ENCODE results near the gene IL3RA. TPM values are rescaled to one million over a fixed set of nuclear protein-coding genes. Genes with fewer than 3 reads are reported as not detected.
"Not testable (repeated sequence)": the region's sequence is repeated elsewhere in the genome, so short reads cannot be mapped to it uniquely, and the experiment has no call there.

IL3RA gene
- total RNA-seq, 1 donor from 2014 or later = 6.8 TPM

DNA sequence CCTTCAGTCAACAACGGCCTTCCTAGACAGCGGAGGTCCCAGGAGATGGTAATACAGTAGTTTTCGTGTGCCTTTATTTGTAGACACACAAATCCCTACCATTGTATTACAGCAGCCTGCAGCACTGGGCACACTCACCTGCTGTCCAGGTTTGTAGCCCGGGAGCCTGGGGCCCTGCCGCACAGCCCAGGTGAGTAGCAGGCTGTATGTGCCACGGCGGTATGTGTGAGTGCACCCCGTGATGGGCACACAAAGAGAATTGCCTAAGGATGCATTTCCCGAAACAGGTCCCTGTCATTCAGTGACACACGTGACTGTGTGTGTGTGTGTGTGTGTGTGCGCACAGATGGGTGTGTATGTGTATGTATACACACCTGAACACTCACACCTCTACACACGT lies 63.5 kb downstream of the IL3RA start:
- H3K36me3 Mint-ChIP-seq (ENCODE audit: low read depth) = peaks cover 19% of the 10 kb centered on the region
- H3K4me1 Mint-ChIP-seq (ENCODE audit: low read depth) = peaks cover 9% of the 10 kb centered on the region
- intact Hi-C loops (cut with micrococcal nuclease) = no loop called here
- no peaks in the 10 kb centered on the region for H3K9me3 Mint-ChIP-seq
- DNase-seq (ENCODE audit: low spot score) = no peak
- H3K27me3 Mint-ChIP-seq (ENCODE audit: low read depth) = no peaks in the 10 kb centered on the region
- H3K4me3 Mint-ChIP-seq (ENCODE audit: low read depth) = no peak overlapping the region
- no peak overlapping the region for H3K27ac Mint-ChIP-seq

DNA sequence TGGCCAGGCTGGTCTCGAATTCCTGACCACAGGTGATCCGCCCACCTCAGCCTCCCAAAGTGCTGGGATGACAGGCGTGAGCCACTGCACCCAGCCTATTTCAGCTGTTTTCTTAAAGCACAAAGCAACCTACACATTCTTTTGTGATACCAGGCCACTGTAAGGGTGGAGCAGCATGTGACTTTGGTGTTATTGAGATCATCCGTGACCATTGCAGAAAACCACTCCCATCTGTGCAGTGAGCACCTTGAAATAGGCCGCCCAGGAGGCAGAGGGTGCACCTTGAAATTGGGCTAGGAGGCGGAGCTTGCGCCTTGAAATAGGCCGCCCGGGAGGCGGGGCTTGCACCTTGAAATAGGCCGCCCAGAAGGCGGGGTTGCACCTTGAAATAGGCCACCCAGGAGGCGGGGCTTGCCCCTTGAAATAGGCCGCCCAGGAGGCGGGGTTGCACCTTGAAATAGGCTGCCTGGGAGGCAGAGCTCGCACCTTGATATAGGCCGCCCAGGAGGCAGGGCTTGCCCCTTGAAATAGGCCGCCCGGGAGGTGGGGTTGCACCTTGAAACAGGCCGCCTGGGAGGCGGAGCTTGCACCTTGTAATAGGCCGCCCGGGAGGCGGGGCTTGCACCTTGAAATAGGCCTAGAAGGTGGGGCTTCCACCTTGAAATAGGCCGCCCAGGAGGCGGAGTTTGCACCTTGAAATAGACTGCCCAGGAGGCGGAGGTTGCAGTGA lies 64.3 kb downstream of the IL3RA start:
- Mint-ChIP-seq H3K9me3 (no peaks in the 10 kb centered on the region), H3K27me3 (ENCODE audit: low read depth) (no peaks in the 10 kb centered on the region), H3K27ac (no peak overlapping the region), H3K4me3 (ENCODE audit: low read depth) (no peak overlapping the region), H3K4me1 (ENCODE audit: low read depth) (peaks cover 2% of the 10 kb centered on the region), H3K36me3 (ENCODE audit: low read depth) (peaks cover 12% of the 10 kb centered on the region)
- no peak for DNase-seq (ENCODE audit: low spot score)
- intact Hi-C loops (cut with micrococcal nuclease) = no loop called here

- no peak overlapping the region for H3K27ac Mint-ChIP-seq
- H3K4me3 Mint-ChIP-seq (ENCODE audit: low read depth) = no peak overlapping the region
- peaks cover 6% of the 10 kb centered on the region for H3K36me3 Mint-ChIP-seq (ENCODE audit: low read depth)
- H3K9me3 Mint-ChIP-seq = no peaks in the 10 kb centered on the region
- intact Hi-C loops (cut with micrococcal nuclease) = no loop called here
- H3K27me3 Mint-ChIP-seq (ENCODE audit: low read depth) = no peaks in the 10 kb centered on the region
- no peaks in the 10 kb centered on the region for H3K4me1 Mint-ChIP-seq (ENCODE audit: low read depth)
- no peak for DNase-seq (ENCODE audit: low spot score)
Observed at GRCh38 chrX:1401611-1402430, 65.2 kb downstream of the IL3RA start.

GRCh38 chrX:1403228-1403627 lies 66.6 kb downstream of the IL3RA start:
- H3K9me3 Mint-ChIP-seq = no peaks in the 10 kb centered on the region
- no peaks in the 10 kb centered on the region for H3K4me1 Mint-ChIP-seq (ENCODE audit: low read depth)
- H3K4me3 Mint-ChIP-seq (ENCODE audit: low read depth) = no peak overlapping the region
- H3K27ac Mint-ChIP-seq = no peak overlapping the region
- intact Hi-C loops (cut with micrococcal nuclease) = no loop called here
- DNase-seq (ENCODE audit: low spot score) = no peak
- H3K27me3 Mint-ChIP-seq (ENCODE audit: low read depth) = no peaks in the 10 kb centered on the region
- peaks cover 4% of the 10 kb centered on the region for H3K36me3 Mint-ChIP-seq (ENCODE audit: low read depth)

- H3K4me1 Mint-ChIP-seq (ENCODE audit: low read depth); DNase-seq (ENCODE audit: low spot score); H3K36me3 Mint-ChIP-seq (ENCODE audit: low read depth); H3K27me3 Mint-ChIP-seq (ENCODE audit: low read depth); H3K4me3 Mint-ChIP-seq (ENCODE audit: low read depth); H3K27ac Mint-ChIP-seq; intact Hi-C loops (cut with micrococcal nuclease); H3K9me3 Mint-ChIP-seq: not testable (repeated sequence)
Observed at GRCh38 chrX:1403867-1404266, 67.3 kb downstream of the IL3RA start.

DNA sequence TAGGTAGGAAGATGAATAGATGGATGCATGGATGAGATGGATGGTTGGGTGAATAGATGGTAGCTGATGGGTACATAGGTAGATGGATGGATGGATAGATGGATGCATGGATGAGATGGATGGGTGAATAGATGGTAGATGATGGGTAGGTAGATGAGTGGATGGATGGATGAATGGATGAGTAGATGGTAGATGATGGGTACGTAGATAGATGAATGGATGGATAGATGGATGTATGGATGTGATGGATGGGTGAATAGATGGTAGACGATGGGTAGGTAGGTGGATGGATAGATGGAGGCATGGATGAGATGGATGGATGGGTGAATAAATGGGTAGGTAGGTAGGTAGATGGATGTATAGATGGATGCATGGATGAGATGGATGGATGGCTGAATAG lies 69.2 kb downstream of the IL3RA start:
- H3K9me3 Mint-ChIP-seq; H3K4me3 Mint-ChIP-seq (ENCODE audit: low read depth); DNase-seq (ENCODE audit: low spot score); H3K4me1 Mint-ChIP-seq (ENCODE audit: low read depth); H3K27ac Mint-ChIP-seq; intact Hi-C loops (cut with micrococcal nuclease); H3K36me3 Mint-ChIP-seq (ENCODE audit: low read depth); H3K27me3 Mint-ChIP-seq (ENCODE audit: low read depth): not testable (repeated sequence)

GRCh38 chrX:1407035-1407434 lies 70.5 kb downstream of the IL3RA start:
- DNase-seq (ENCODE audit: low spot score) = no peak
- Mint-ChIP-seq H3K4me1 (ENCODE audit: low read depth) (no peaks in the 10 kb centered on the region), H3K9me3 (no peaks in the 10 kb centered on the region), H3K27me3 (ENCODE audit: low read depth) (no peaks in the 10 kb centered on the region), H3K36me3 (ENCODE audit: low read depth) (peaks cover 9% of the 10 kb centered on the region), H3K4me3 (ENCODE audit: low read depth) (no peak overlapping the region), H3K27ac (no peak overlapping the region)
- intact Hi-C loops (cut with micrococcal nuclease) = no loop called here

DNA sequence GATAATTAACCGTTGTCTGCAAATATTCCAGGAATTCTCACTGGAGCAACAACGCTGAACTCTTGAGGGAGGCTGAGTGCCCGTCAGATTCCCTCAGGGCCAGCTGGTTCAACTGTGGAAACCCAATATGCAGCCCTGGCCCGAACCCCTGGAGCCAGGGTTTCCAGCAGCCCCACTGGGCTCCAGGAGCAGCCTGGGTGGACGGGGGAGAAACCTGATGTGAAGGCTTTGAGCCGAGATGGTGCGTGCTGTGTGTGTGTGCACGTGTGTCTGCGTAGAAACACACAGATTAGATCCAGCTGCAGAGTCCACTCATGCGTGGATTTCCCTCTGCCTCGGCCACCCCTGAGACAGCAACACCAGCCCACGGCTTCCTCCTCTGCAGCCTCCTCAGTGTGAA lies 74.7 kb downstream of the IL3RA start:
- Mint-ChIP-seq H3K27me3 (ENCODE audit: low read depth) (no peaks in the 10 kb centered on the region), H3K9me3 (no peaks in the 10 kb centered on the region), H3K4me3 (ENCODE audit: low read depth) (no peak overlapping the region), H3K4me1 (ENCODE audit: low read depth) (no peaks in the 10 kb centered on the region), H3K36me3 (ENCODE audit: low read depth) (peaks cover 29% of the 10 kb centered on the region), H3K27ac (no peak overlapping the region)
- intact Hi-C loops (cut with micrococcal nuclease) = no loop called here
- DNase-seq (ENCODE audit: low spot score) = no peak

DNA sequence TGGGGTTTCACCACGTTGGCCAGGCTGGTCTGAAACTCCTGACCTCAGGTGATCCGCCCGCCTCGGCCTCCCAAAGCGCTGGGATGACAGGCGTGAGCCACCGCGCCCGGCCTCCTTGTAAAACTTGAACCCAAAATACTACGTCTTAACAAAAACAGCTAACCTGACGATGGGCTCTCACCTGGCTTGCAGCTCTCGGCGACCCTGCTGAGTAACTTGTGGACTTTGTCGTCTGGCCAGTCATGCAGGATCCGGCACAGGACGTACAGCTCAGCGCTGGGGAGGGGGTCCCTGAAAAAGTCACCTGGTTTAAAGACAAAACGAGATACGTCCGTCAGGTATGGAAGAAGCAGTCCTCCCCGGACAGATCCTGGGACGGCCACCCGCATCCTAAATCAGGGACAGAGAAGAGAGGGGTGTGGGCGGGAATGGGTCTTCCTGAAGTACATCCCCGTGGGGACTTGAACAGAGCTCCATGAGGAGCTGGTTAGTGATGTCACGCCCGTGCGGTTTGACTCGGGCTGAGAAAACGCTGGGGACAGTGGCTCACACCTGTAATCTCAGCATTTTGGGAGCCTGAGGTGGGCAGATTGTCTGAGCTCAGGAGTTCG lies 76.1 kb downstream of the IL3RA start:
- DNase-seq (ENCODE audit: low spot score) = no peak
- Mint-ChIP-seq H3K4me3 (ENCODE audit: low read depth) (no peak overlapping the region), H3K36me3 (ENCODE audit: low read depth) (peaks cover 29% of the 10 kb centered on the region), H3K27ac (no peak overlapping the region), H3K4me1 (ENCODE audit: low read depth) (no peaks in the 10 kb centered on the region), H3K9me3 (no peaks in the 10 kb centered on the region), H3K27me3 (ENCODE audit: low read depth) (no peaks in the 10 kb centered on the region)
- intact Hi-C loops (cut with micrococcal nuclease) = no loop called here

- no peaks in the 10 kb centered on the region for H3K27me3 Mint-ChIP-seq (ENCODE audit: low read depth)
- H3K36me3 Mint-ChIP-seq (ENCODE audit: low read depth) = peaks cover 42% of the 10 kb centered on the region
- intact Hi-C loops (cut with micrococcal nuclease) = no loop called here
- no peak overlapping the region for H3K27ac Mint-ChIP-seq
- H3K4me3 Mint-ChIP-seq (ENCODE audit: low read depth) = no peak overlapping the region
- DNase-seq (ENCODE audit: low spot score) = no peak
- H3K9me3 Mint-ChIP-seq = no peaks in the 10 kb centered on the region
- no peaks in the 10 kb centered on the region for H3K4me1 Mint-ChIP-seq (ENCODE audit: low read depth)
Observed at GRCh38 chrX:1416327-1416784, 79.8 kb downstream of the IL3RA start.

DNA sequence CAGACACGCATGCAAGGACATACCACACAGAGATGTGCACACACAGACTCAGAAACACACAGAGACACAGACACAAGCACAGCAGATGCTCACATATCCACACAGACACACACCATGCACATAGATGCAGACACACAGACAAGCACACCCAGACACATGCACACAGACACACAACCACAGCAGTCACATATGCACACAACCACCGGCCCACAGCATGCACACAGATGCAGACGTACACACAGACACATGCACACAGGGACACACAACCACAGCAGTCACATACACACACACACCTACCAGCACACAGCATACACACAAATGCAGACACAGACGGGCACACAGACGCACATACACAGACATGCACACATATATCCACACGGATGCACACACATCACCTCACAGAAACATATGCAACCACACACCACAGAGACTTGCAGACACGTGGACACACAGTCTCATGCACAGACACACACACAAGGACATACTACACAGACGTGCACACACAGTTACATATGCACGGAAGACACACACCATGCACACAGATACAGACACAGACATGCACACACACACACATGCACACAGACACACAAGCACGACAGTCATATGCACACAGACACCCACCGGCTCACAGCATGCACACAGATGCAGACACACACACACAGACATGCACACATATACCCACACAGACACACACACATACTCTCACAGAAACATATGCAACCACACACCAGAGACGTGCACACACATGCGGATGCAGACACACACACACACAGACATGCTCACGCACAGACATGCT lies 80.6 kb downstream of the IL3RA start:
- DNase-seq (ENCODE audit: low spot score) = no peak
- Mint-ChIP-seq H3K27ac (no peak overlapping the region), H3K4me3 (ENCODE audit: low read depth) (no peak overlapping the region), H3K27me3 (ENCODE audit: low read depth) (no peaks in the 10 kb centered on the region), H3K9me3 (peaks cover 8% of the 10 kb centered on the region), H3K36me3 (ENCODE audit: low read depth) (peaks cover 46% of the 10 kb centered on the region), H3K4me1 (ENCODE audit: low read depth) (no peaks in the 10 kb centered on the region)
- intact Hi-C loops (cut with micrococcal nuclease) = no loop called here

- H3K9me3 Mint-ChIP-seq = peaks cover 14% of the 10 kb centered on the region
- no peaks in the 10 kb centered on the region for H3K4me1 Mint-ChIP-seq (ENCODE audit: low read depth)
- no peaks in the 10 kb centered on the region for H3K27me3 Mint-ChIP-seq (ENCODE audit: low read depth)
- no peak overlapping the region for H3K27ac Mint-ChIP-seq
- no peak for DNase-seq (ENCODE audit: low spot score)
- H3K36me3 Mint-ChIP-seq (ENCODE audit: low read depth) = peaks cover 47% of the 10 kb centered on the region
- no peak overlapping the region for H3K4me3 Mint-ChIP-seq (ENCODE audit: low read depth)
- intact Hi-C loops (cut with micrococcal nuclease) = no loop called here
Observed at GRCh38 chrX:1417921-1418771, 81.6 kb downstream of the IL3RA start.

Measured in activated T-helper 2 cell treated with anti-CD3 and anti-CD28 coated beads, Interferon-gamma antibody, Interleukin-2, Interleukin-4, amounts not matched to agents 10 μg/mL and 5 μg/mL and 100 μg/mL, durations not matched to agents 14 hours and 24 hours and 36 hours (primary cell).